PC-3 (cell line): ENCODE results near the gene PTPMT1.

Experiments
- EZH2 ChIP-seq: fragments of 300-600 bp; sonication (generic); IDR thresholded peaks from one replicate; pipeline ENCODE4 v1.6.1; 2017; ENCODE audit warnings: antibody characterized with exemption, mild to moderate bottlenecking, low read length; ENCODE audit not compliant: unreplicated experiment
- EZH2phosphoT487 ChIP-seq: fragments of 300-600 bp; sonication (generic); IDR thresholded peaks from 2 replicates; pipeline ENCODE4 v1.6.1; 2018; ENCODE audit warnings: mild to moderate bottlenecking, antibody characterized with exemption, low read length, borderline replicate concordance
- TF ChIP-seq, protein P1 (sequence below): fragments of 300-600 bp; sonication (generic); conservative IDR thresholded peaks from 2 replicates; pipeline ENCODE4 v1.5.1; 2017; ENCODE audit warnings: antibody characterized with exemption, low read depth, mild to moderate bottlenecking, low read length

DNA sequence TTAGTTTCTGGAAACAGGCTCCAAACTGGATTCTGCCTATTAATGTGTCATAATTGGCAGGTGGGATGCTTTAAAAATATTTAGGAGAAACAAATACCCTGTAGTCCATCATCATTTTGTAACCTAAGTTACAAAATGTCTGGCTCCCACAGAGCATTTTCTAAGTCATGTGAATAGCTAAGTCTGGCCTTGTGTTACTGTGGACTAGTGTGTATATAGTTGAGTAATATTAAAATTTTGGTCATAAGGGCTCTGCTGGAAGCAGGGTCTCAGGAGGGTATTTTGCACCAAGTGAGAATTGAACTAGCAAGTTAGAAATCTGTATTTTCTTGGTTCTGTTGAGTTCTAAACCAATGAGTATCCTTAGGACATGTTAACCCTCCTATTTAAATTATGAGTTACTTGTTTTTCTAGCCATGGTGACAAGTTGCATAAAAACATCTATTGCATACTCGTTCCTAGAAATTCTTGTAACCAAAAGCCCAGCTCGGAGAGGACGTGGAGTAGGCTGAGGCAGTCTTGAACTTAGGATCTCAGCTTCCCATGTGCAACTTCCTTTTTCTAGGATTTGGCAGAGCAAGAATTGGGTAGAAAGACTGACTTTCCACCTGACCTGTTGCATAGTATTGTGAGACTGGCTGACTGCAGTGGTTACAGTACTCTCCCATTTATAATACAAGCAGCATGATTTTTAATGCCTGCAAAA, 5.4 kb downstream of the PTPMT1 start:
- TF ChIP-seq, protein P1, sequence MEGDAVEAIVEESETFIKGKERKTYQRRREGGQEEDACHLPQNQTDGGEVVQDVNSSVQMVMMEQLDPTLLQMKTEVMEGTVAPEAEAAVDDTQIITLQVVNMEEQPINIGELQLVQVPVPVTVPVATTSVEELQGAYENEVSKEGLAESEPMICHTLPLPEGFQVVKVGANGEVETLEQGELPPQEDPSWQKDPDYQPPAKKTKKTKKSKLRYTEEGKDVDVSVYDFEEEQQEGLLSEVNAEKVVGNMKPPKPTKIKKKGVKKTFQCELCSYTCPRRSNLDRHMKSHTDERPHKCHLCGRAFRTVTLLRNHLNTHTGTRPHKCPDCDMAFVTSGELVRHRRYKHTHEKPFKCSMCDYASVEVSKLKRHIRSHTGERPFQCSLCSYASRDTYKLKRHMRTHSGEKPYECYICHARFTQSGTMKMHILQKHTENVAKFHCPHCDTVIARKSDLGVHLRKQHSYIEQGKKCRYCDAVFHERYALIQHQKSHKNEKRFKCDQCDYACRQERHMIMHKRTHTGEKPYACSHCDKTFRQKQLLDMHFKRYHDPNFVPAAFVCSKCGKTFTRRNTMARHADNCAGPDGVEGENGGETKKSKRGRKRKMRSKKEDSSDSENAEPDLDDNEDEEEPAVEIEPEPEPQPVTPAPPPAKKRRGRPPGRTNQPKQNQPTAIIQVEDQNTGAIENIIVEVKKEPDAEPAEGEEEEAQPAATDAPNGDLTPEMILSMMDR: no peak
- TF ChIP-seq EZH2 (no peak), EZH2phosphoT487 (no peak)
